K562 (cell line): ENCODE data around the gene MICU1. TPM values are rescaled to one million over a fixed set of nuclear protein-coding genes. Genes with fewer than 3 reads are reported as not detected.

Experiments used
- CBX2 ChIP-seq: fragments of 200-600 bp; sonication (generic); IDR thresholded peaks from one replicate; pipeline ENCODE4 v1.6.1; 2012; ENCODE audit warnings: mild to moderate bottlenecking, low read length, inconsistent platforms; ENCODE audit not compliant: insufficient read depth, poor library complexity, severe bottlenecking
- CHD4 ChIP-seq: fragments of 200-600 bp; sonication (generic); IDR thresholded peaks from 3 replicates; pipeline ENCODE4 v1.6.1; 2012; ENCODE audit warnings: low read depth, mild to moderate bottlenecking, mixed read lengths, low read length, inconsistent platforms; ENCODE audit not compliant: insufficient read depth, insufficient replicate concordance, poor library complexity, severe bottlenecking
- FOS ChIP-seq: IDR thresholded peaks from 3 replicates; pipeline ENCODE4 v1.6.1; 2011; ENCODE audit not compliant: insufficient read length; ENCODE audit errors: extremely low read depth
- GABPB2 ChIP-seq: fragments of 250-450 bp; sonication (Bioruptor Pico); conservative IDR thresholded peaks from 2 replicates; pipeline ENCODE4 v1.5.1; 2021; ENCODE audit warnings: mild to moderate bottlenecking
- IFI16 ChIP-seq: fragments of 250-450 bp; sonication (Bioruptor Pico); IDR thresholded peaks from 2 replicates; pipeline ENCODE4 v2.1.2; 2022; ENCODE audit warnings: mild to moderate bottlenecking, inconsistent platforms
- MBD1 ChIP-seq: fragments of 250-450 bp; sonication (Bioruptor Pico); IDR thresholded peaks from 2 replicates; pipeline ENCODE4 v1.8.0; 2022; ENCODE audit warnings: inconsistent platforms
- TCFL5 ChIP-seq: fragments of 250-450 bp; sonication (Bioruptor Pico); conservative IDR thresholded peaks from 2 replicates; pipeline ENCODE4 v1.6.1; 2021; ENCODE audit warnings: mild to moderate bottlenecking, moderate library complexity, matching md5 sums
- TEAD2 ChIP-seq: fragments of 450-650 bp; IDR thresholded peaks from 2 replicates; pipeline ENCODE4 v1.6.1; 2016; ENCODE audit warnings: missing genetic modification characterization, control low read depth, missing compliant biosample characterization
- TSHZ1 ChIP-seq: fragments of 250-450 bp; sonication (Bioruptor Pico); IDR thresholded peaks from 2 replicates; pipeline ENCODE4 v1.4.0; 2020; ENCODE audit warnings: mild to moderate bottlenecking, moderate library complexity
- ZBTB49 ChIP-seq: sonication (generic); formaldehyde crosslinking; IDR thresholded peaks from 2 replicates; pipeline ENCODE4 v1.8.0; 2022; ENCODE audit warnings: missing genetic modification reagents, mild to moderate bottlenecking, borderline replicate concordance
- ZNF3 ChIP-seq: fragments of 250-450 bp; sonication (Bioruptor Pico); IDR thresholded peaks from 2 replicates; pipeline ENCODE4 v1.5.0; 2021; ENCODE audit warnings: mild to moderate bottlenecking, moderate library complexity
- ZNF778 ChIP-seq: fragments of 450-650 bp; formaldehyde crosslinking; IDR thresholded peaks from 2 replicates; pipeline ENCODE4 v1.4.0; 2020; ENCODE audit warnings: mild to moderate bottlenecking, moderate library complexity
- polyA plus RNA-seq, 8 experiments: library from polyadenylated mRNA; depleted of rRNA in 4 of 8; stranded (reverse) in 5 of 8; unstranded in 3 of 8; fragments of >200 nt; fragmentation: Nextera tagmentation in 2 of 8; fragmentation: Illumina TruSeq in 1 of 8; extraction: Ambion mirVana in 2 of 8; extraction: Trizol in 1 of 8; gene quantifications; 2 replicates each; pipeline versions ENCODE4 v1.2.1 to v1.2.3, GENCODE V29; 2011 to 2014; ENCODE audit warnings: inconsistent platforms in 1 of 8, missing spikeins in 1 of 8
- total RNA-seq, 7 experiments: library from RNA; depleted of rRNA in 6 of 7; stranded (reverse); fragments of >200 nt in 6 of 7; fragmentation: Illumina TruSeq in 2 of 7; extraction: Trizol in 2 of 7; gene quantifications; 2 replicates each; pipeline versions ENCODE4 v1.2.1 to v1.2.3, GENCODE V29; 2011 to 2021; ENCODE audit warnings: low replicate concordance in 1 of 7
- TF ChIP-seq, protein P1 (sequence below): sonication (generic); IDR thresholded peaks from 2 replicates; pipeline ENCODE4 v1.6.1; 2016
- TF ChIP-seq, protein P2 (sequence below): fragments of 250-450 bp; sonication (Bioruptor Pico); IDR thresholded peaks from 2 replicates; pipeline ENCODE4 v1.8.0; 2021; ENCODE audit warnings: mild to moderate bottlenecking, moderate library complexity

Gene MICU1
- total and polyA plus RNA-seq, 9 of the 15 experiments (the other 6 are each of a cell fraction or from before 2014, with no cell fraction given): 29.3 to 76.8 (median 48.4) TPM

GRCh38 chr10:72637398-72637857 lies 11.5 kb upstream of the MICU1 start (continued):
- TF ChIP-seq ZBTB49 (no peak), TEAD2 (tag) (peak; percentile 36; the same call in 1 of the 2 replicates), MBD1 (no peak), FOS (no peak), CBX2 (no peak), ZNF3 (no peak), CHD4 (no peak), ZNF778 (no peak), TCFL5 (no peak), GABPB2 (CRISPR knock-in tag) (no peak), TSHZ1 (CRISPR knock-in tag) (no peak), IFI16 (CRISPR knock-in tag) (no peak)
- TF ChIP-seq, protein P1, sequence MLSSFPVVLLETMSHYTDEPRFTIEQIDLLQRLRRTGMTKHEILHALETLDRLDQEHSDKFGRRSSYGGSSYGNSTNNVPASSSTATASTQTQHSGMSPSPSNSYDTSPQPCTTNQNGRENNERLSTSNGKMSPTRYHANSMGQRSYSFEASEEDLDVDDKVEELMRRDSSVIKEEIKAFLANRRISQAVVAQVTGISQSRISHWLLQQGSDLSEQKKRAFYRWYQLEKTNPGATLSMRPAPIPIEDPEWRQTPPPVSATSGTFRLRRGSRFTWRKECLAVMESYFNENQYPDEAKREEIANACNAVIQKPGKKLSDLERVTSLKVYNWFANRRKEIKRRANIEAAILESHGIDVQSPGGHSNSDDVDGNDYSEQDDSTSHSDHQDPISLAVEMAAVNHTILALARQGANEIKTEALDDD: no peak; the same call in 1 of the 2 replicates
- TF ChIP-seq, protein P2, sequence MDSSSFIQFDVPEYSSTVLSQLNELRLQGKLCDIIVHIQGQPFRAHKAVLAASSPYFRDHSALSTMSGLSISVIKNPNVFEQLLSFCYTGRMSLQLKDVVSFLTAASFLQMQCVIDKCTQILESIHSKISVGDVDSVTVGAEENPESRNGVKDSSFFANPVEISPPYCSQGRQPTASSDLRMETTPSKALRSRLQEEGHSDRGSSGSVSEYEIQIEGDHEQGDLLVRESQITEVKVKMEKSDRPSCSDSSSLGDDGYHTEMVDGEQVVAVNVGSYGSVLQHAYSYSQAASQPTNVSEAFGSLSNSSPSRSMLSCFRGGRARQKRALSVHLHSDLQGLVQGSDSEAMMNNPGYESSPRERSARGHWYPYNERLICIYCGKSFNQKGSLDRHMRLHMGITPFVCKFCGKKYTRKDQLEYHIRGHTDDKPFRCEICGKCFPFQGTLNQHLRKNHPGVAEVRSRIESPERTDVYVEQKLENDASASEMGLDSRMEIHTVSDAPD: no peak
